GM12891 (cell line): Measurements from ENCODE around the gene HRC.

Source experiments
- PAX5 ChIP-seq: IDR thresholded peaks from 2 replicates; pipeline ENCODE4 v1.6.1; 2011; ENCODE audit warnings: low read length, moderate library complexity, mild to moderate bottlenecking; ENCODE audit not compliant: insufficient read depth, severe bottlenecking
- POLR2A ChIP-seq: IDR thresholded peaks from 2 replicates; pipeline ENCODE4 v1.6.1; 2011; ENCODE audit warnings: low read depth, low read length, control low read depth
- POLR2AphosphoS5 ChIP-seq: IDR thresholded peaks from 2 replicates; pipeline ENCODE4 v1.6.1; 2011; ENCODE audit warnings: low read depth, low read length, control low read depth
- SPI1 ChIP-seq: IDR thresholded peaks from 2 replicates; pipeline ENCODE4 v1.6.1; 2011; ENCODE audit warnings: low read depth, low read length, control low read depth
- TAF1 ChIP-seq: IDR thresholded peaks from 2 replicates; pipeline ENCODE4 v1.6.1; 2011; ENCODE audit warnings: low read depth, low read length, control low read depth

DNA sequence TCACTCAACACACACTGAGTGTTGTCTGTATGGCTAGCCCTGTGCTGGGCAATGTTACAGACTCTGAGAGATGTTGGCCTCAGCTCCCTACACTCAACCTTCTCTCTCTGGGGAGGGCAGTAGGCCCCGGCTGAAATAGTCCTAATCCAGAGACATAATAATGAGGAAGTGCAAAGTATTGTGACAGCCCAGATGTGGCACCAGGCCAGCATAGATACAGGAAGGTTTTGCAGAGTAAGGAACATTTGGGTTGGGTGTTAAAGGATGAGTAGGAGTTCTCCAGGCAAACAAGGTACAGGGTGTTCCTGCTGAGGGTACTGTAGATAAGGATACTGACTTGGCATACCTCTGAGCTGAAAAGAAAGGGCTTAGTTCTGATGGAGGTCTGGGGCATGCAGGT is 38.7 kb downstream of the HRC start:
- TF ChIP-seq POLR2AphosphoS5 (no peak), POLR2A (no peak), TAF1 (no peak), SPI1 (peak; percentile 65), PAX5 (no peak)
